Measurements from ENCODE around the gene RPL15. TPM values are rescaled to one million over a fixed set of nuclear protein-coding genes. Genes with fewer than 3 reads are reported as not detected.

RPL15 gene
- polyA plus RNA-seq, 2 of the 4 experiments (the other 2 are of a cell fraction): 2,178 to 2,933 TPM

- H3K9me3 ChIP-seq: no peaks in the 10 kb centered on the region
- H3K4me2 ChIP-seq: no peak overlapping the region
- TF ChIP-seq HES2 (IDR thresholded peaks at IDR 0.05): no peak
- TF ChIP-seq CEBPB (IDR thresholded peaks at IDR 0.05): no peak
- no peak for TF ChIP-seq JUN (IDR thresholded peaks at IDR 0.05)
- no peak for TF ChIP-seq HOXB5 (CRISPR knock-in tag; IDR thresholded peaks at IDR 0.05)
- no peak for TF ChIP-seq BCL3 (IDR thresholded peaks at IDR 0.05)
- peak; percentile 45 to 49 for TF ChIP-seq RAD21 (conservative IDR thresholded peaks at IDR 0.05 in 1 of 2, IDR thresholded peaks at IDR 0.05 in 1 of 2)
- TF ChIP-seq CBX8 (IDR thresholded peaks at IDR 0.05): no peak
- no peak for TF ChIP-seq HEYL (CRISPR knock-in tag; IDR thresholded peaks at IDR 0.05)
- TF ChIP-seq EHF (CRISPR knock-in tag; IDR thresholded peaks at IDR 0.05): no peak
- TF ChIP-seq ZC3H11A (IDR thresholded peaks at IDR 0.05): no peak
- TF ChIP-seq CTCF (IDR thresholded peaks at IDR 0.05): peak; percentile 35; the same call in 2 of the 3 replicates
- TF ChIP-seq SMC3 (IDR thresholded peaks at IDR 0.05): 0 out of 3 replicates have a peak, but pooled peaks have one; percentile 22
- no peak for TF ChIP-seq CHD2 (IDR thresholded peaks at IDR 0.05; ENCODE audit: low read length, partially characterized antibody)
- no peak for TF ChIP-seq KDM5A (IDR thresholded peaks at IDR 0.05)
- no peak for TF ChIP-seq ELK1 (IDR thresholded peaks at IDR 0.05; ENCODE audit: low read depth, low read length)
- TF ChIP-seq FOXS1 (CRISPR knock-in tag; IDR thresholded peaks at IDR 0.05): no peak
- no peak for TF ChIP-seq SREBF2 (IDR thresholded peaks at IDR 0.05)
- TF ChIP-seq FOSB (CRISPR knock-in tag; IDR thresholded peaks at IDR 0.05): no peak
- no peak for TF ChIP-seq TFCP2L1 (CRISPR knock-in tag; IDR thresholded peaks at IDR 0.05)
- TF ChIP-seq JUNB (IDR thresholded peaks at IDR 0.05): no peak
- no peak for TF ChIP-seq EHMT2 (IDR thresholded peaks at IDR 0.05; ENCODE audit: low read depth)
- no peak for TF ChIP-seq EP300 (IDR thresholded peaks at IDR 0.05)
- TF ChIP-seq USF2 (IDR thresholded peaks at IDR 0.05): no peak
- TF ChIP-seq TP53 (CRISPR knock-in tag; IDR thresholded peaks at IDR 0.05): no peak
- TF ChIP-seq ZFP36 (IDR thresholded peaks at IDR 0.05; ENCODE audit: borderline replicate concordance, partially characterized antibody): no peak
- no peak for TF ChIP-seq CBX2 (IDR thresholded peaks at IDR 0.05; ENCODE audit: borderline replicate concordance, low read depth)
- POLR2A ChIA-PET: no interaction called here
- CTCF ChIA-PET: no interaction called here
- no peak for ATAC-seq
- WGBS (ENCODE audit: missing lambda C conversion rate): 61% methylated on average over 1 of the region's 1 CpG
- no peak for FAIRE-seq
- DNase-seq (ENCODE audit: low read depth in 1 of 2, low spot score in 1 of 2): no peak
- H3K4me3 ChIP-seq: no peak overlapping the region
- peaks cover 23% of the 10 kb centered on the region for H3K4me1 ChIP-seq
- no peak overlapping the region for H3K27ac ChIP-seq
Measured at GRCh38 chr3:23867400-23867799, 49.5 kb upstream of the RPL15 start.
